ENCODE results near the gene BIRC2. TPM values are rescaled to one million over a fixed set of nuclear protein-coding genes. Genes with fewer than 3 reads are reported as not detected.

The BIRC2 gene
- total RNA-seq, 1 donor from 2014 or later, result 34.9 TPM

GRCh38 chr11:102401905-102402304 is 54.9 kb downstream of the BIRC2 start:
- Mint-ChIP-seq H3K27me3 (no peaks in the 10 kb centered on the region), H3K9me3 (no peaks in the 10 kb centered on the region), H3K36me3 (ENCODE audit: low read depth) (peaks cover 64% of the 10 kb centered on the region), H3K4me3 (no peak overlapping the region), H3K4me1 (peaks cover 23% of the 10 kb centered on the region), H3K27ac (no peak overlapping the region)
- no peak for ATAC-seq (ENCODE audit: low read depth)
- intact Hi-C loops (cut with micrococcal nuclease), result loop anchor here (2.0 kb wide), 1 partner anchor 13 kb away; no protein-coding TSS in a partner anchor
- CTCF ChIA-PET, result interaction anchor here (1.3 to 5.6 kb wide), 2 partner anchors 9 to 11 kb away, joined by 3 to 28 read pairs; no protein-coding TSS in a partner anchor
- POLR2A ChIA-PET, result no interaction called here
- DNase-seq, result no peak
- TF ChIP-seq CTCF (IDR thresholded peaks at IDR 0.05), result no peak

GRCh38 chr11:102402548-102402947 is 55.5 kb downstream of the BIRC2 start:
- H3K9me3 Mint-ChIP-seq, result no peaks in the 10 kb centered on the region
- no peak for TF ChIP-seq CTCF (IDR thresholded peaks at IDR 0.05)
- H3K36me3 Mint-ChIP-seq (ENCODE audit: low read depth), result peaks cover 65% of the 10 kb centered on the region
- H3K27me3 Mint-ChIP-seq, result no peaks in the 10 kb centered on the region
- ATAC-seq (ENCODE audit: low read depth) (no peak), DNase-seq (no peak)
- intact Hi-C loops (cut with micrococcal nuclease), result no loop called here
- H3K4me1 Mint-ChIP-seq, result peaks cover 25% of the 10 kb centered on the region
- H3K4me3 Mint-ChIP-seq, result no peak overlapping the region
- ChIA-PET POLR2A (no interaction called here), CTCF (interaction anchor here (5.6 kb wide), 1 partner anchor 12 kb away, joined by 28 read pairs; no protein-coding TSS in a partner anchor)
- H3K27ac Mint-ChIP-seq, result peak overlapping the region; percentile 59

- Mint-ChIP-seq H3K27ac (no peak overlapping the region), H3K4me3 (no peak overlapping the region), H3K36me3 (ENCODE audit: low read depth) (peaks cover 73% of the 10 kb centered on the region), H3K9me3 (no peaks in the 10 kb centered on the region), H3K4me1 (peaks cover 34% of the 10 kb centered on the region), H3K27me3 (no peaks in the 10 kb centered on the region)
- POLR2A ChIA-PET, result no interaction called here
- no peak for DNase-seq
- no peak for ATAC-seq (ENCODE audit: low read depth)
- intact Hi-C loops (cut with micrococcal nuclease), result no loop called here
- TF ChIP-seq CTCF (IDR thresholded peaks at IDR 0.05), result no peak
- CTCF ChIA-PET, result no interaction called here
Observed at GRCh38 chr11:102405501-102405900, 58.5 kb downstream of the BIRC2 start.

- Mint-ChIP-seq H3K4me3 (no peak overlapping the region), H3K9me3 (no peaks in the 10 kb centered on the region), H3K36me3 (ENCODE audit: low read depth) (peaks cover 72% of the 10 kb centered on the region), H3K27ac (no peak overlapping the region), H3K4me1 (peaks cover 35% of the 10 kb centered on the region), H3K27me3 (no peaks in the 10 kb centered on the region)
- CTCF ChIA-PET, result no interaction called here
- ATAC-seq (ENCODE audit: low read depth), result no peak
- POLR2A ChIA-PET, result no interaction called here
- intact Hi-C loops (cut with micrococcal nuclease), result no loop called here
- TF ChIP-seq CTCF (IDR thresholded peaks at IDR 0.05), result no peak
- no peak for DNase-seq
Observed at GRCh38 chr11:102406099-102406498, 59.1 kb downstream of the BIRC2 start.

GRCh38 chr11:102407901-102408300 is 60.9 kb downstream of the BIRC2 start:
- no peak for TF ChIP-seq CTCF (IDR thresholded peaks at IDR 0.05)
- intact Hi-C loops (cut with micrococcal nuclease), result no loop called here
- DNase-seq (no peak), ATAC-seq (ENCODE audit: low read depth) (no peak)
- Mint-ChIP-seq H3K36me3 (ENCODE audit: low read depth) (peaks cover 64% of the 10 kb centered on the region), H3K9me3 (no peaks in the 10 kb centered on the region), H3K4me3 (no peak overlapping the region), H3K4me1 (peaks cover 35% of the 10 kb centered on the region), H3K27me3 (no peaks in the 10 kb centered on the region), H3K27ac (no peak overlapping the region)
- CTCF ChIA-PET, result interaction anchor here (1.7 kb wide), 1 partner anchor 17 kb away, joined by 5 read pairs; no protein-coding TSS in a partner anchor
- POLR2A ChIA-PET, result no interaction called here
